M059J (cell line): Measurements from ENCODE around the gene PRPH. TPM values are rescaled to one million over a fixed set of nuclear protein-coding genes. Genes with fewer than 3 reads are reported as not detected.
A peak's percentile ranks its signal among the peaks of the same experiment; 100 is the strongest.
"Not testable (repeated sequence)": the region's sequence is repeated elsewhere in the genome, so short reads cannot be mapped to it uniquely, and the experiment has no call there.

Experiments
- DNase-seq: peaks from one replicate; pipeline ENCODE4 v3.0.0-alpha.2; 2012; ENCODE audit warnings: low read depth
- total RNA-seq: library from RNA; depleted of rRNA; stranded (reverse); fragments of >200 nt; shearing (Covaris generic); gene quantifications from 2 replicates; pipeline ENCODE4 v1.2.3, GENCODE V29; 2014

The PRPH gene
- total RNA-seq, 1 experiment from 2014 or later, result 0.12 TPM

GRCh38 chr12:49332891-49333371 is 38.0 kb downstream of the PRPH start:
- no peak for DNase-seq

GRCh38 chr12:49333778-49334177 is 38.8 kb downstream of the PRPH start:
- DNase-seq, result not testable (repeated sequence)

GRCh38 chr12:49334226-49334625 is 39.3 kb downstream of the PRPH start:
- DNase-seq, result no peak

GRCh38 chr12:49334681-49335080 is 39.7 kb downstream of the PRPH start:
- DNase-seq, result no peak

GRCh38 chr12:49335118-49335954 is 40.4 kb downstream of the PRPH start:
- DNase-seq, result no peak

GRCh38 chr12:49335955-49336644 is 41.2 kb downstream of the PRPH start:
- no peak for DNase-seq

- peak; percentile 62 for DNase-seq
Observed at GRCh38 chr12:49336645-49337584, 42.0 kb downstream of the PRPH start, which contains the start of gene C1QL4. C1QL4 (minus strand) TSS chr12:49337188; CDS start chr12:49336477, 711 bp downstream.

GRCh38 chr12:49338830-49339463 is 44.0 kb downstream of the PRPH start:
- DNase-seq, result no peak

- DNase-seq, result no peak
Observed at GRCh38 chr12:49339464-49339861, 44.5 kb downstream of the PRPH start.

- no peak for DNase-seq
Observed at GRCh38 chr12:49340095-49340870, 45.3 kb downstream of the PRPH start.

- no peak for DNase-seq
Observed at GRCh38 chr12:49340971-49341776, 46.2 kb downstream of the PRPH start.

- no peak for DNase-seq
Observed at GRCh38 chr12:49341777-49342065, 46.8 kb downstream of the PRPH start.

- peak; percentile 82 for DNase-seq
Observed at GRCh38 chr12:49342066-49342913, 47.3 kb downstream of the PRPH start.

- no peak for DNase-seq
Observed at GRCh38 chr12:49342914-49343731, 48.2 kb downstream of the PRPH start.

GRCh38 chr12:49344486-49345050 is 49.6 kb downstream of the PRPH start:
- DNase-seq, result no peak

- no peak for DNase-seq
Observed at GRCh38 chr12:49345051-49345824, 50.3 kb downstream of the PRPH start.
